NCI-H1048 (cell line): ENCODE data around the gene CACTIN.

ENCODE experiments used
- DNase-seq: peaks from one replicate; lab custom pipeline; 2025; lab: John Stamatoyannopoulos, UW

Gene CACTIN

DNA sequence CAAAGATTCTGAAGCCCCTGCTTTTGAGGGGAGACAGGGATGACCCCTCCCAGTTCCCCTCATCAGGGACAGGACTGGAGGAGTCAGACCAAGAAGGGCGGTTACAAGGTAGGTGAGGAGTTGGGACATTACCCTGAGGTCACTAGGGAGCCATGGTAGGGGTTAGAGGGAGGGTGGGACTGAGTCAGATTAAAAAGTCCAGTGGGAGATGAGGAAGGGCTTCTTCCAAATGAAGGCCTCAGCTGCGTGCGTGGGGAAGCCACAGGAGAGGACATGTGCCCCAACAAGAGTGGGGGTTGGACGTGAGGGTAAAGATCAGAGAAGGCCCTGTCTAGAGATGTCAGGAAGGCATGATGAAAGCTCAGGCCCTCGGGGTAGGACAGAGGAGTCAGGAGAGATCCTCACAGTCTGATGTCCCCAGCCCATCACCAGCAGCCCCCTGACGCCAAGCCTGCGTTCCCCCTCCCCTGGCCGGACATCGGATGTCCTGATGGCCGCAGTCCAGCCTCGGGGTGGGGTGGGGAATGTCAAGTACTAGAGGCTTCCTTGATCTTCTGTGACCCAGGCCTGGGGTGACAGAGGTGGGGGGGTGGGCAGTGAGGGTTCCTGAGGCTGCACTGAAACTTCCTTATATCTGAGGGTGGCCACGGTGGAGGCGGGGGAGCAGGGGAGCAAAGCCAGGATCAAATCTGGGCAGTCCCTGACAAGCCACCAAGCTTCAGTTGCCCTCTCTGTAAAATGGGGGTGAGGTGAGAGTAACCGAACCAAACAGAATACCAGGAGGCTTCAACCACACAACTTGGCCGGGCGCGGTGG, 62.7 kb downstream of the CACTIN start:
- DNase-seq: no peak
